Activated CD4-positive, alpha-beta T cell treated with anti-CD3 and anti-CD28 coated beads, Interleukin-2, amount 10 ng/mL, durations not matched to agents 7 days and 5 days (primary cell): ENCODE measurements around the gene POLR1B. TPM values are rescaled to one million over a fixed set of nuclear protein-coding genes. Genes with fewer than 3 reads are reported as not detected.
"Not testable (repeated sequence)": the region's sequence is repeated elsewhere in the genome, so short reads cannot be mapped to it uniquely, and the experiment has no call there.

Source experiments
- CTCF ChIA-PET: fragments of 350-600 bp; sonication (Branson Sonifier 250); formaldehyde crosslinking; loops from one replicate; lab custom pipeline; 2021; ENCODE audit warnings: antibody characterized with exemption; lab: Charles Lee
- POLR2A ChIA-PET: fragments of 350-600 bp; sonication (Branson Sonifier 250); formaldehyde crosslinking; loops from one replicate; lab custom pipeline; 2021; ENCODE audit warnings: antibody characterized with exemption; lab: Charles Lee
- DNase-seq: peaks from one replicate; pipeline ENCODE4 v3.0.0-alpha.2; 2020
- H3K27ac Mint-ChIP-seq: one replicate; pipeline ENCODE4 v1.8.0; 2021; ENCODE audit warnings: mild to moderate bottlenecking, moderate library complexity, mixed read lengths
- H3K27me3 Mint-ChIP-seq: one replicate; pipeline ENCODE4 v1.8.0; 2021; ENCODE audit warnings: mixed read lengths
- H3K36me3 Mint-ChIP-seq: one replicate; pipeline ENCODE4 v1.8.0; 2021; ENCODE audit warnings: low read depth, mixed read lengths
- H3K4me1 Mint-ChIP-seq: one replicate; pipeline ENCODE4 v1.8.0; 2021; ENCODE audit warnings: mixed read lengths
- H3K4me3 Mint-ChIP-seq: one replicate; pipeline ENCODE4 v1.8.0; 2021; ENCODE audit warnings: mild to moderate bottlenecking, moderate library complexity, mixed read lengths
- H3K9me3 Mint-ChIP-seq: one replicate; pipeline ENCODE4 v1.8.0; 2021; ENCODE audit warnings: mixed read lengths
- total RNA-seq, 2 experiments: library from RNA; stranded (reverse); gene quantifications; one replicate each; pipeline ENCODE4 v1.2.3, GENCODE V29; 2021

POLR1B gene
- 10 to 100 TPM; 34.6 to 35.2 TPM for total RNA-seq

GRCh38 chr2:112542123-112542983, at the start of gene POLR1B:
TSS of gene POLR1B (plus strand) at chr2:112542465. CDS start at chr2:112542495, 30 bp downstream.
- Mint-ChIP-seq H3K4me1 (peaks cover 23% of the 10 kb centered on the region), H3K36me3 (peaks cover 7% of the 10 kb centered on the region), H3K27ac (no peak within 1 kb of the TSS), H3K27me3 (no peaks in the 10 kb centered on the region), H3K4me3 (no peak within 1 kb of the TSS), H3K9me3 (no peaks in the 10 kb centered on the region)
- DNase-seq: peak; percentile 83
- CTCF ChIA-PET: no interaction called here
- POLR2A ChIA-PET: no interaction called here

- POLR2A ChIA-PET: interaction anchor here (0.6 kb wide), 1 partner anchor 463 kb away, joined by 3 read pairs; no protein-coding TSS in a partner anchor
- H3K9me3 Mint-ChIP-seq: no peaks in the 10 kb centered on the region
- no peaks in the 10 kb centered on the region for H3K27me3 Mint-ChIP-seq
- H3K27ac Mint-ChIP-seq: no peak overlapping the region
- CTCF ChIA-PET: interaction anchor here (0.8 to 1.4 kb wide), 5 partner anchors 8 to 423 kb away, joined by 3 to 4 read pairs (median 3); no protein-coding TSS in a partner anchor
- H3K4me3 Mint-ChIP-seq: no peak overlapping the region
- peaks cover 4% of the 10 kb centered on the region for H3K4me1 Mint-ChIP-seq
- H3K36me3 Mint-ChIP-seq: peaks cover 11% of the 10 kb centered on the region
- no peak for DNase-seq
Measured at GRCh38 chr2:112493048-112493447, 49.2 kb upstream of the POLR1B start.

- H3K9me3 Mint-ChIP-seq: no peaks in the 10 kb centered on the region
- ChIA-PET POLR2A (no interaction called here), CTCF (interaction anchor here (1.0 to 1.4 kb wide), 2 partner anchors 9 to 424 kb away, joined by 3 to 4 read pairs; no protein-coding TSS in a partner anchor)
- H3K27me3 Mint-ChIP-seq: no peaks in the 10 kb centered on the region
- no peak overlapping the region for H3K27ac Mint-ChIP-seq
- peaks cover 4% of the 10 kb centered on the region for H3K4me1 Mint-ChIP-seq
- H3K36me3 Mint-ChIP-seq: peaks cover 8% of the 10 kb centered on the region
- no peak for DNase-seq
- H3K4me3 Mint-ChIP-seq: no peak overlapping the region
Measured at GRCh38 chr2:112493858-112494648, 48.2 kb upstream of the POLR1B start.

GRCh38 chr2:112494828-112495227, 47.4 kb upstream of the POLR1B start:
- ChIA-PET POLR2A (no interaction called here), CTCF (interaction anchor here (0.5 kb wide), 1 partner anchor 63 kb away, joined by 3 read pairs; no protein-coding TSS in a partner anchor)
- Mint-ChIP-seq H3K4me1 (peaks cover 1% of the 10 kb centered on the region), H3K36me3 (peaks cover 5% of the 10 kb centered on the region), H3K4me3 (no peak overlapping the region), H3K27me3 (no peaks in the 10 kb centered on the region), H3K9me3 (no peaks in the 10 kb centered on the region), H3K27ac (no peak overlapping the region)
- DNase-seq: no peak

DNA sequence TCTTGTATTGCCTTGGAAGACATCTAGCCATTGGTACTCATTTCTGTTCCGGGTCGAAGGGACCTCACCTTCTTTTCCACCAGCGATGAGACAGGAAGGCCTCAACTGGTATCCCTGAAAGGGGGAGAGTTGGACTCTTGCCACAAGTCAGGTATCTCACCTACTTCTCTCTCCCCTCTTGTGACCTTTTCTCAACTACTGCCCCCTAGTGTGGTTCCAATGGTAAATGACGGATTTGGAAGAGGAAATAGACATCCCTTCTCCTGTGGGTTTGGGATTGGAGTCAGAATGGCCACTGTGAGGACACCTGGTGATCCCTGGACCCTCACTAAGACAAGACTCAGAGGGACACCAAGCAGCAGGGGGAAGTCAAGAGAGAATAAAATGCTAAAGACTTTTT, 46.4 kb upstream of the POLR1B start:
- H3K36me3 Mint-ChIP-seq, POLR2A ChIA-PET, H3K27ac Mint-ChIP-seq, H3K4me3 Mint-ChIP-seq, DNase-seq, H3K27me3 Mint-ChIP-seq, CTCF ChIA-PET, H3K4me1 Mint-ChIP-seq, H3K9me3 Mint-ChIP-seq: not testable (repeated sequence)

DNA sequence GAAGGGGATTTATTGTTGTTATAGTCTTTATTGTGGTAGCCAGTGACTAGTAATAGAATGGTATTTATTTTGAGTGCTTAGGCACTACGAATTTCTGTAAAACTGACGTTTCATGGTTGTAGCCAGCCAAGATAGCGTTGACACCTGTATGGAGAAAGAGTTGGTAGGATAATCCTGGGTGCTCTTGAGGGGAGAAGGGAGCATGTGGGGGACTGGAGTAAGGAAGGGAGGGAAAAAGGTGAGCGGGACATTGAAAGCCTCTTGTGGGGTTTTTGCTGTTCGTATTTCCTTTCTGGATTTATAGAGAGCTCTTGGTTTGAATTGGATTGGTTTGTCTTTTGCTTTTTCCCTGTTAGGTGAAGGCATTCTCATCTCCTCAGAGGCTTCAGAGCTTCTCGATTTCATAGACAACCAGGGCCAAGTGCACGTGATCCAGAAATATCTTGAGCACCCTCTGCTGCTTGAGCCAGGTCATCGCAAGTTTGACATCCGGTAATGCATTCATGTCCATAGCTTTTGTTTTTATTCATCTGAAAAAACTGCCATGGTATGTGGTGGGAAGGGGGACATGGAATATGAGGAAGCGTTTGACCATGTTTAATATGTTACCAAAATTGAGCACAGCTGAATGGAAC, 41.3 kb upstream of the POLR1B start:
- CTCF ChIA-PET: interaction anchor here (0.5 to 0.7 kb wide), 2 partner anchors 12 to 45 kb away, joined by 3 to 5 read pairs; no protein-coding TSS in a partner anchor
- H3K9me3 Mint-ChIP-seq, POLR2A ChIA-PET, H3K27ac Mint-ChIP-seq, H3K27me3 Mint-ChIP-seq, H3K4me3 Mint-ChIP-seq, H3K4me1 Mint-ChIP-seq: not testable (repeated sequence)
- peak; percentile 57 for DNase-seq
- H3K36me3 Mint-ChIP-seq: peaks cover 16% of the 10 kb centered on the region

GRCh38 chr2:112509239-112509998, 32.8 kb upstream of the POLR1B start:
- Mint-ChIP-seq H3K36me3 (peaks cover 14% of the 10 kb centered on the region), H3K27ac (peak overlapping the region; percentile 80)
- DNase-seq, CTCF ChIA-PET, H3K9me3 Mint-ChIP-seq, H3K4me3 Mint-ChIP-seq, H3K27me3 Mint-ChIP-seq, H3K4me1 Mint-ChIP-seq, POLR2A ChIA-PET: not testable (repeated sequence)

GRCh38 chr2:112516801-112517200, 25.5 kb upstream of the POLR1B start:
- no peak overlapping the region for H3K27ac Mint-ChIP-seq
- ChIA-PET CTCF (interaction anchor here (0.7 to 1.0 kb wide), 3 partner anchors 24 to 140 kb away, joined by 3 to 6 read pairs (median 3); no protein-coding TSS in a partner anchor), POLR2A (no interaction called here)
- no peak for DNase-seq
- no peaks in the 10 kb centered on the region for H3K4me1 Mint-ChIP-seq
- H3K4me3 Mint-ChIP-seq: no peak overlapping the region
- H3K9me3 Mint-ChIP-seq: peaks cover 10% of the 10 kb centered on the region
- peaks cover 44% of the 10 kb centered on the region for H3K36me3 Mint-ChIP-seq
- H3K27me3 Mint-ChIP-seq: no peaks in the 10 kb centered on the region

DNA sequence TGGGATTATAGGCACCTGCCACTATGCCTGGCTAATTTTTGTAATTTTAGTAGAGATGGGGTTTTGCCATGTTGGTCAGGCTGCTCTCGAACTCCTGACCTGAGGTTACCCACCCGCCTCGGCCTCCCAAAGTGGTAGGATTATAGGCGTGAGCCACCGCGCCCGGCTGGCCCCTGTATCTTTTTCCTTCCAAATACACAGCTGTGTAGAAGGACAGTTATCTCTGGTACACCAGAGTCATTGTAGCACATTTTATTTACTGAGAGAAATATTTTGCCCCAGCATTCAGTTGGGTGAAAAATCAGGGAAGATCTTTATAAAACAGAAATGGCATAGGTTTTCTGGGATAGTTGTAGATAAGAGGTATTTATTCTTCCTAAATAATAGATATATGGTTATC, 23.5 kb upstream of the POLR1B start:
- ChIA-PET POLR2A (no interaction called here), CTCF (no interaction called here)
- DNase-seq: no peak
- H3K4me1 Mint-ChIP-seq: no peaks in the 10 kb centered on the region
- no peak overlapping the region for H3K27ac Mint-ChIP-seq
- peaks cover 59% of the 10 kb centered on the region for H3K36me3 Mint-ChIP-seq
- no peaks in the 10 kb centered on the region for H3K27me3 Mint-ChIP-seq
- H3K9me3 Mint-ChIP-seq: peaks cover 10% of the 10 kb centered on the region
- no peak overlapping the region for H3K4me3 Mint-ChIP-seq

DNA sequence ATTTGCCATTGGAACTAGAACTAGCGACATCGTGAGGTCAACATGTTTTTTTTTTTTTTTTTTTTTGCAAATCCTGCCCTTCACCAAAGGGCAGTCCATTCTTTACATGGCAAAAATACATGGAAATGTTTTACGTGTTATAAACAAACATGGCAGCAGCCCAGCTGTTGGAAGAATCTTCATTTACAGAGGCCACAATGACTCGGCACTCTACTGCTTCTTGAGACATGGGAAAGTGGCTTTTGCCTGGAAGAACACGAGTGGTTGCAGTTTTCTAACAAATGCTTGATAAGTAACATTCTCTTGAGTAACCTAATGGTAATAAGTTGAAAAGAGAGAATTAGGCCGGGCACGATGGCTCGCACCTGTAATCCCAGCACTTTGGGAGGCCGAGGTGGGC, 22.8 kb upstream of the POLR1B start:
- H3K27me3 Mint-ChIP-seq: no peaks in the 10 kb centered on the region
- DNase-seq: no peak
- CTCF ChIA-PET: no interaction called here
- no peaks in the 10 kb centered on the region for H3K4me1 Mint-ChIP-seq
- H3K36me3 Mint-ChIP-seq: peaks cover 60% of the 10 kb centered on the region
- POLR2A ChIA-PET: no interaction called here
- H3K4me3 Mint-ChIP-seq: no peak overlapping the region
- peaks cover 9% of the 10 kb centered on the region for H3K9me3 Mint-ChIP-seq
- no peak overlapping the region for H3K27ac Mint-ChIP-seq

- Mint-ChIP-seq H3K36me3 (peaks cover 60% of the 10 kb centered on the region), H3K27me3 (no peaks in the 10 kb centered on the region), H3K4me3 (no peak overlapping the region), H3K27ac (peak overlapping the region; percentile 33), H3K9me3 (peaks cover 2% of the 10 kb centered on the region), H3K4me1 (no peaks in the 10 kb centered on the region)
- ChIA-PET CTCF (no interaction called here), POLR2A (no interaction called here)
- no peak for DNase-seq
Measured at GRCh38 chr2:112520234-112520783, 22.0 kb upstream of the POLR1B start.
